Testis (tissue), 3 donors: ENCODE results near the gene MAML3. TPM values are rescaled to one million over a fixed set of nuclear protein-coding genes. Genes with fewer than 3 reads are reported as not detected.

ENCODE experiments used
- DNase-seq: peaks from one replicate; pipeline ENCODE4 v3.0.0-alpha.2; 2019
- H3K27ac ChIP-seq, 2 donors: fragments of 200-600 bp; sonication (generic); one replicate each; pipeline ENCODE4 v1.5.1; 2019
- H3K27me3 ChIP-seq: fragments of 200-600 bp; sonication (generic); one replicate; pipeline ENCODE4 v1.5.1; 2019
- H3K36me3 ChIP-seq: fragments of 200-600 bp; sonication (generic); one replicate; pipeline ENCODE4 v1.5.1; 2017; ENCODE audit warnings: low read depth; ENCODE audit errors: missing control alignments
- H3K4me1 ChIP-seq: fragments of 200-600 bp; sonication (generic); one replicate; pipeline ENCODE4 v1.5.1; 2019
- H3K4me3 ChIP-seq, 2 donors: fragments of 200-600 bp; sonication (generic); one replicate each; pipeline ENCODE4 v1.5.1; 2017 to 2019
- H3K9me3 ChIP-seq: fragments of 200-600 bp; sonication (generic); one replicate; pipeline ENCODE4 v1.5.1; 2017
- POLR2A ChIP-seq: fragments of 450-650 bp; IDR thresholded peaks from one replicate; pipeline ENCODE4 v1.6.1; 2017; ENCODE audit warnings: antibody characterized with exemption, mild to moderate bottlenecking, moderate library complexity
- WGBS, 2 donors: methylation state at CpG; one replicate each; pipeline ENCODE4 v1.1.5; 2018; 5-methylcytosine and 5-hydroxymethylcytosine counted together
- intact Hi-C: fragments of 100-400 bp; cut with DNase I; formaldehyde crosslinking; loops from one replicate; pipeline ENCODE4 v1.15.1; 2023; ENCODE audit warnings: low total_unique reads
- polyA plus RNA-seq: library from polyadenylated mRNA; stranded (reverse); fragments of 350-450 nt; fragmentation: Illumina TruSeq; extraction: RNeasy Lipid Tissue Mini Kit (QIAGEN cat#74804); gene quantifications from one replicate; pipeline ENCODE4 v1.2.3, GENCODE V29; 2014; ENCODE audit warnings: low read depth, low replicate concordance; ENCODE audit not compliant: insufficient read depth
- total RNA-seq, 2 donors: library from RNA; depleted of rRNA; stranded (reverse); fragments of >200 nt; gene quantifications; one replicate each; pipeline ENCODE4 v1.2.3, GENCODE V29; 2016
- TF ChIP-seq, protein P1 (sequence below), 3 experiments: fragments of 450-650 bp in 2 of 3; fragments of 200-600 bp in 1 of 3; sonication (generic) in 1 of 3; IDR thresholded peaks; one replicate each; pipeline ENCODE4 v1.5.1; 2016 to 2019; ENCODE audit warnings: antibody characterized with exemption in 3 of 3, mild to moderate bottlenecking in 2 of 3, moderate library complexity in 1 of 3

Gene MAML3
- total and polyA plus RNA-seq, 3 donors from 2014 or later = 7.6 to 21.2 (median 18.8) TPM

DNA sequence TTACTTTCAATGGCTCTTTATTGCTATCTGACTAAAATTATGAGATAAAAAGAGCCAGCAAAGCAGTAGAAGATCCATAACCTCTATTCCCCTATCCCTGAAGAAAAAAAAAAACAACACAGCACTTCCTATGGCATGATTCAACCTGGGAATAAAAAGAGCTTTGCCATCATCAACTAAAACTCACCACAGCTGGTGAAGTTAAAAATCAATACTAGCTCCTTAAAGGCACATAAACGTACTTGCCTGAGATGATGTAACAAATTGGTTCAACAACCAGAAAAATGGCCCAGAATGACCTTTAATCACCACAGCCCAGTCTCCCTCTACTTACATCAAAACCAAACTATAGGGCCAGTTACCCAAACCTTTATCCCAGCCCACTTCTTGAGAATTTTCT is 153.8 kb downstream of the MAML3 start:
- TF ChIP-seq, protein P1, sequence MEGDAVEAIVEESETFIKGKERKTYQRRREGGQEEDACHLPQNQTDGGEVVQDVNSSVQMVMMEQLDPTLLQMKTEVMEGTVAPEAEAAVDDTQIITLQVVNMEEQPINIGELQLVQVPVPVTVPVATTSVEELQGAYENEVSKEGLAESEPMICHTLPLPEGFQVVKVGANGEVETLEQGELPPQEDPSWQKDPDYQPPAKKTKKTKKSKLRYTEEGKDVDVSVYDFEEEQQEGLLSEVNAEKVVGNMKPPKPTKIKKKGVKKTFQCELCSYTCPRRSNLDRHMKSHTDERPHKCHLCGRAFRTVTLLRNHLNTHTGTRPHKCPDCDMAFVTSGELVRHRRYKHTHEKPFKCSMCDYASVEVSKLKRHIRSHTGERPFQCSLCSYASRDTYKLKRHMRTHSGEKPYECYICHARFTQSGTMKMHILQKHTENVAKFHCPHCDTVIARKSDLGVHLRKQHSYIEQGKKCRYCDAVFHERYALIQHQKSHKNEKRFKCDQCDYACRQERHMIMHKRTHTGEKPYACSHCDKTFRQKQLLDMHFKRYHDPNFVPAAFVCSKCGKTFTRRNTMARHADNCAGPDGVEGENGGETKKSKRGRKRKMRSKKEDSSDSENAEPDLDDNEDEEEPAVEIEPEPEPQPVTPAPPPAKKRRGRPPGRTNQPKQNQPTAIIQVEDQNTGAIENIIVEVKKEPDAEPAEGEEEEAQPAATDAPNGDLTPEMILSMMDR (IDR thresholded peaks at IDR 0.05) = no peak
- no peak for TF ChIP-seq POLR2A
- DNase-seq = no peak
- Histone ChIP-seq H3K4me3 (no peak overlapping the region), H3K36me3 (no peaks in the 10 kb centered on the region), H3K4me1 (peaks cover 7% of the 10 kb centered on the region), H3K9me3 (no peaks in the 10 kb centered on the region), H3K27me3 (no peaks in the 10 kb centered on the region), H3K27ac (no peak overlapping the region)
- 69 to 93% methylated on average over 1 of the region's 1 CpG for WGBS, 2 donors
- intact Hi-C loops = no loop called here

DNA sequence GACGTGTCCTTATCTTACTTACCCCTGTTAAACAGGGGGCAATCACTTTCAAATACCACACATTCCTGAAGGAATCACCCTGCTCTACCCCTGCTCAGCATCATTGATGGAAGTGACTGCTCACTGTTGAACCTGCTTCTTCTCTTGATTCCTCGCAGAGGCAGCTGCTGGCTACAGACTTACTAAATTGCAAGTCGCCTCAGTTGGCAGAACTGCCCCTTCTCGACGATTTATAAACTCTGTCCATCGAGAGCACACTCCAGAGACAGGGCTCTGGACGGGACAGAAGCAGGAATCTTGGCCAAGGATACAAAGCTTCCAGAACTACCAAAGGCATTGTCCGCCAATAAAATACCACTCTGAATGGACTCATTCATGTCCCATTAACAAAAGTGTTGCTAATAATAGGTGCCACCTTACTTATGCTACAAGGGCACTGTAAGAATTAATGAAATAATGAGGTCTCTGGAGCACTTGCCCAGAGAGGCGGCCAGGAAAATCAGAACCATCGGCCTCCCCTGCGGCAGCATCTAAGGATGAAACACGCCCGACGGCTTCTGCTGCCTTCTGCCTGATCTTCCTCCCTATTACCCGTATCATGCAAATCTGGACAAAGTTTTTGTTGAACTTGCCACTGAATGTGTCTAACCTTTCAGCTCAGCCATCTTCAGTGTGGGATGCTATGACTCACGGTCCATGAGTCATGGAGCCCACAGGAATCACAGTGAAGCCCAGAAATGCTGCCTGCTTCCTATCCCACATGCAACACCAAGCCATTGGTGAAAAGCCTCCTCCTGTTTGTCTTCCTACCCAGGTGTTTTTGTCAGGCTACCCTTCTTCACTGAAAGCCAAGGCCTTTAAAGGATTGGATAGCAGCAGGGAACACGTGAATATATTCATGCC is 164.9 kb downstream of the MAML3 start:
- Histone ChIP-seq H3K27me3 (no peaks in the 10 kb centered on the region), H3K36me3 (no peaks in the 10 kb centered on the region), H3K4me3 (no peak overlapping the region), H3K27ac (no peak overlapping the region), H3K4me1 (peaks cover 16% of the 10 kb centered on the region), H3K9me3 (no peaks in the 10 kb centered on the region)
- DNase-seq = no peak
- intact Hi-C loops = no loop called here
- TF ChIP-seq, protein P1 (IDR thresholded peaks at IDR 0.05) = no peak
- no peak for TF ChIP-seq POLR2A
- WGBS, 2 donors = 77 to 82% methylated on average over 17 of the region's 17 CpGs

DNA sequence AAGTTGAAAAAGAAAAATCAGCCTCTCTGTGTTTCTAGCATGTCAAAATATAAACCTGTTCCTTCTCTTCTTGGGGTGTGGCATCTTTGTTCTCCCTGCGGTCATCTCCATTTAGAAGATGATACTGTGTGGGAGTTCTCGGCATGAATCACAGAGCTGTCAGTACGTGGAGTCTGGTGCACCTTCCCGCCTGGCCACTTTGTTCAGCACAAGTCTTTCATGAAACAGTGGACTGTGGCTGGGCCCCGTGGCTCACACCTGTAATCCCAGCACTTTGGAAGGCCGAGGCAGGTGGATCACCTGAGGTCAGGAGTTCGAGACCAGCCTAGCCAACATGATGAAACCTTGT is 166.5 kb downstream of the MAML3 start:
- Histone ChIP-seq H3K4me1 (peaks cover 16% of the 10 kb centered on the region), H3K27me3 (no peaks in the 10 kb centered on the region), H3K4me3 (no peak overlapping the region), H3K9me3 (no peaks in the 10 kb centered on the region), H3K36me3 (no peaks in the 10 kb centered on the region), H3K27ac (no peak overlapping the region)
- WGBS, 2 donors = 75 to 88% methylated on average over 7 of the region's 7 CpGs
- no peak for TF ChIP-seq POLR2A
- TF ChIP-seq, protein P1 (IDR thresholded peaks at IDR 0.05) = no peak
- intact Hi-C loops = no loop called here
- no peak for DNase-seq

DNA sequence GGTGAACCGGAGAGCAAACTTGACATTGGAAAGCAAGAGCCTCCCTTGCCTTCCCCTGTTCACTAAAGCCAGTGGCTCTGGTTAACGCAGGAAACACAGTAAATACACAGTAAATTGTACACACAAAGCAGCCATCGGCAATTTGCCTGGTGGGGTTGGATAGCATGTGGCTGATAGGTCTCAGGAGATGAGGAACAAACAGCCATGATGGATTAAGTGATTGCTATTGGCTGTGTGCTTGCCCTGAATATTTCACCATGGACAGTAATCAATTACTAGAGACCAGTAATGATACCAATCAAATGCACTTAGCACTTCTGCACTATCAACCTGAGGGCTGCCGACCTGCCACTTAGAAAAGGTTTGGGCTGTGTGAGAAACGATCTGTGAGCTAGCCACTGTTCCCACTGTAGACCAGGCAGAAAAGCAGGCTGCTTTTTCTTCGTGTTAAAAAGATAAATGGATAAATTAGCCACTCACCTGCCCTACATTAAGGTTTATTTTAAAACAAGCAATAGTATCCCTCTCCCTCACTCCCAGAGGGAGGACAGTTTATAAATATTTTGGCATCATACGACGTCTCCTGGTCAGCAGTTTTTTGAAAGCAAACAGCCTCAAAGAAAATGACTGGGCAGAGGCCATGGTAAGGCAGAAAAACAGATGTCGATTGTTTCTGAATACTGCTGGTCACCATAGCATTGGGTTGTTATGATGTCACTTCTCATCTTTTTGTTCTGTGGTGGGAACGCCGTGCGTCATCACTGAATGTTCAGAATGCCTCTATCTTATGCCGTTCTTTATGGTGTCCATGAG is 167.1 kb downstream of the MAML3 start:
- Histone ChIP-seq H3K4me3 (no peak overlapping the region), H3K9me3 (no peaks in the 10 kb centered on the region), H3K27ac (no peak overlapping the region), H3K4me1 (peaks cover 16% of the 10 kb centered on the region), H3K36me3 (no peaks in the 10 kb centered on the region), H3K27me3 (no peaks in the 10 kb centered on the region)
- intact Hi-C loops = no loop called here
- DNase-seq = no peak
- WGBS, 2 donors = 61 to 74% methylated on average over 13 of the region's 13 CpGs
- no peak for TF ChIP-seq POLR2A
- TF ChIP-seq, protein P1 (IDR thresholded peaks at IDR 0.05) = no peak
